Natural killer cell (primary cell): Measurements from ENCODE around the gene QRFP. TPM values are rescaled to one million over a fixed set of nuclear protein-coding genes. Genes with fewer than 3 reads are reported as not detected.

Source experiments
- ATAC-seq, 3 donors: fragments of 150-1000 bp in 2 of 3; fragments of 200-7000 bp in 1 of 3; cut with Tn5 transposase; 1 replicate in 1 of 3; 2 replicates in 2 of 3; pipeline ENCODE4 v1.10.0; 2021; ENCODE audit warnings: mild to moderate bottlenecking in 2 of 3, moderate library complexity in 2 of 3
- DNase-seq, 2 donors: peaks; one replicate each; pipeline versions ENCODE4 v3.0.0 to v3.0.0-alpha.2; 2013 to 2021; ENCODE audit warnings: mixed read lengths in 1 of 2
- H3K27ac ChIP-seq: one replicate; pipeline ENCODE4 v1.5.1; 2013; ENCODE audit warnings: mild to moderate bottlenecking, low read length
- H3K27me3 ChIP-seq: one replicate; pipeline ENCODE4 v1.6.1; 2013; ENCODE audit warnings: low read length; ENCODE audit not compliant: control insufficient read depth, insufficient read depth
- H3K36me3 ChIP-seq: one replicate; pipeline ENCODE4 v1.6.1; 2013; ENCODE audit warnings: low read length; ENCODE audit not compliant: control insufficient read depth, insufficient read depth
- H3K4me1 ChIP-seq: one replicate; pipeline ENCODE4 v1.6.1; 2013; ENCODE audit warnings: low read length; ENCODE audit not compliant: control insufficient read depth, insufficient read depth
- H3K4me3 ChIP-seq: one replicate; pipeline ENCODE4 v1.5.1; 2013; ENCODE audit warnings: low read length
- H3K9me3 ChIP-seq: one replicate; pipeline ENCODE4 v1.6.1; 2013; ENCODE audit warnings: low read length; ENCODE audit not compliant: control insufficient read depth, insufficient read depth
- H3K27ac Mint-ChIP-seq, 2 donors: one replicate each; pipeline ENCODE4 v1.8.0; 2022; ENCODE audit warnings: mild to moderate bottlenecking in 2 of 2, mixed read lengths in 2 of 2, moderate library complexity in 1 of 2
- H3K27me3 Mint-ChIP-seq, 2 donors: one replicate each; pipeline ENCODE4 v1.8.0; 2022; ENCODE audit warnings: low read depth in 2 of 2, mixed read lengths in 2 of 2
- H3K36me3 Mint-ChIP-seq: one replicate; pipeline ENCODE4 v1.8.0; 2022; ENCODE audit warnings: mixed read lengths
- H3K4me1 Mint-ChIP-seq, 2 donors: one replicate each; pipeline ENCODE4 v1.8.0; 2022; ENCODE audit warnings: mixed read lengths in 2 of 2
- H3K4me3 Mint-ChIP-seq: one replicate; pipeline ENCODE4 v1.8.0; 2022; ENCODE audit warnings: mild to moderate bottlenecking, moderate library complexity, mixed read lengths
- H3K9me3 Mint-ChIP-seq, 2 donors: one replicate each; pipeline ENCODE4 v1.8.0; 2022; ENCODE audit warnings: mixed read lengths in 2 of 2
- WGBS: methylation state at CpG from one replicate; pipeline ENCODE4 v1.1.7; 2013; ENCODE audit warnings: missing lambda C conversion rate; ENCODE audit not compliant: insufficient coverage; 5-methylcytosine and 5-hydroxymethylcytosine counted together
- intact Hi-C: fragments of 100-400 bp; cut with micrococcal nuclease; formaldehyde crosslinking; loops from one replicate; pipeline ENCODE4 v1.14.2; 2022
- total RNA-seq, 4 donors: library from RNA; stranded (reverse); fragments of 120-200 nt in 1 of 4; gene quantifications; one replicate each; pipeline versions ENCODE4 v1.2.3 to v1.2.4, GENCODE V29; 2013 to 2022
- TF ChIP-seq, protein P1 (sequence below): fragments of 200-600 bp; IDR thresholded peaks from one replicate; pipeline ENCODE4 v1.8.0; 2022; ENCODE audit warnings: antibody characterized with exemption

QRFP gene
- total RNA-seq, 3 donors from 2014 or later (not counting 1 experiment from before 2014, with no cell fraction given): not detected

- H3K4me1 Mint-ChIP-seq: peaks cover 0 to 10% of the 10 kb centered on the region in 2 donors
- no peaks in the 10 kb centered on the region for H3K36me3 ChIP-seq
- peaks cover 4% of the 10 kb centered on the region for H3K27me3 ChIP-seq
- DNase-seq (no peak), ATAC-seq (no peak)
- no peaks in the 10 kb centered on the region for H3K36me3 Mint-ChIP-seq
- TF ChIP-seq, protein P1, sequence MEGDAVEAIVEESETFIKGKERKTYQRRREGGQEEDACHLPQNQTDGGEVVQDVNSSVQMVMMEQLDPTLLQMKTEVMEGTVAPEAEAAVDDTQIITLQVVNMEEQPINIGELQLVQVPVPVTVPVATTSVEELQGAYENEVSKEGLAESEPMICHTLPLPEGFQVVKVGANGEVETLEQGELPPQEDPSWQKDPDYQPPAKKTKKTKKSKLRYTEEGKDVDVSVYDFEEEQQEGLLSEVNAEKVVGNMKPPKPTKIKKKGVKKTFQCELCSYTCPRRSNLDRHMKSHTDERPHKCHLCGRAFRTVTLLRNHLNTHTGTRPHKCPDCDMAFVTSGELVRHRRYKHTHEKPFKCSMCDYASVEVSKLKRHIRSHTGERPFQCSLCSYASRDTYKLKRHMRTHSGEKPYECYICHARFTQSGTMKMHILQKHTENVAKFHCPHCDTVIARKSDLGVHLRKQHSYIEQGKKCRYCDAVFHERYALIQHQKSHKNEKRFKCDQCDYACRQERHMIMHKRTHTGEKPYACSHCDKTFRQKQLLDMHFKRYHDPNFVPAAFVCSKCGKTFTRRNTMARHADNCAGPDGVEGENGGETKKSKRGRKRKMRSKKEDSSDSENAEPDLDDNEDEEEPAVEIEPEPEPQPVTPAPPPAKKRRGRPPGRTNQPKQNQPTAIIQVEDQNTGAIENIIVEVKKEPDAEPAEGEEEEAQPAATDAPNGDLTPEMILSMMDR: no peak
- H3K27me3 Mint-ChIP-seq: peaks cover 33 to 41% of the 10 kb centered on the region in 2 donors
- no peaks in the 10 kb centered on the region for H3K4me1 ChIP-seq
- intact Hi-C loops: no loop called here
- H3K27ac ChIP-seq: no peak overlapping the region
- H3K27ac Mint-ChIP-seq: no peak overlapping the region
- H3K9me3 ChIP-seq: no peaks in the 10 kb centered on the region
- H3K4me3 Mint-ChIP-seq: no peak overlapping the region
- WGBS: 56% methylated on average over 21 of the region's 21 CpGs
- no peak overlapping the region for H3K4me3 ChIP-seq
- no peaks in the 10 kb centered on the region for H3K9me3 Mint-ChIP-seq
Measured at GRCh38 chr9:130932255-130933079, 35.9 kb upstream of the QRFP start.

GRCh38 chr9:130931508-130932254 is 35.1 kb upstream of the QRFP start:
- DNase-seq (no peak), ATAC-seq (no peak)
- no peaks in the 10 kb centered on the region for H3K36me3 Mint-ChIP-seq
- intact Hi-C loops: no loop called here
- TF ChIP-seq, protein P1: no peak
- no peak overlapping the region for H3K4me3 Mint-ChIP-seq
- no peak overlapping the region for H3K27ac Mint-ChIP-seq
- Histone ChIP-seq H3K36me3 (no peaks in the 10 kb centered on the region), H3K4me3 (no peak overlapping the region), H3K27ac (no peak overlapping the region), H3K4me1 (no peaks in the 10 kb centered on the region), H3K9me3 (no peaks in the 10 kb centered on the region), H3K27me3 (peaks cover 4% of the 10 kb centered on the region)
- H3K27me3 Mint-ChIP-seq: peaks cover 25 to 35% of the 10 kb centered on the region in 2 donors
- H3K9me3 Mint-ChIP-seq: no peaks in the 10 kb centered on the region
- H3K4me1 Mint-ChIP-seq: peaks cover 0 to 10% of the 10 kb centered on the region in 2 donors
- WGBS: 73% methylated on average over 20 of the region's 20 CpGs

- Mint-ChIP-seq H3K36me3 (no peaks in the 10 kb centered on the region), H3K9me3 (no peaks in the 10 kb centered on the region), H3K4me1 (peaks cover 0 to 10% of the 10 kb centered on the region in 2 donors), H3K4me3 (no peak overlapping the region), H3K27me3 (peaks cover 22 to 33% of the 10 kb centered on the region in 2 donors), H3K27ac (no peak overlapping the region)
- Histone ChIP-seq H3K4me1 (no peaks in the 10 kb centered on the region), H3K27ac (no peak overlapping the region), H3K36me3 (no peaks in the 10 kb centered on the region), H3K9me3 (no peaks in the 10 kb centered on the region), H3K4me3 (no peak overlapping the region), H3K27me3 (peaks cover 4% of the 10 kb centered on the region)
- 83% methylated on average over 15 of the region's 15 CpGs for WGBS
- DNase-seq: no peak
- TF ChIP-seq, protein P1: no peak
- ATAC-seq: peak in 1 of 3 donors; percentile 9
- intact Hi-C loops: no loop called here
Measured at GRCh38 chr9:130930804-130931349, 34.3 kb upstream of the QRFP start.
